A172 (cell line): ENCODE measurements around the gene SYNGR1. TPM values are rescaled to one million over a fixed set of nuclear protein-coding genes. Genes with fewer than 3 reads are reported as not detected.

Source experiments
- DNase-seq: peaks from one replicate; pipeline ENCODE4 v3.0.0-alpha.2; 2015; ENCODE audit warnings: low spot score
- total RNA-seq: library from RNA; depleted of rRNA; stranded (reverse); fragments of >200 nt; shearing (Covaris generic); gene quantifications from 2 replicates; pipeline ENCODE4 v1.2.3, GENCODE V29; 2014

The SYNGR1 gene
- total RNA-seq, 1 experiment from 2014 or later = 2.9 TPM

- DNase-seq = no peak
Measured at GRCh38 chr22:39368461-39368911, 18.7 kb downstream of the SYNGR1 start.

- no peak for DNase-seq
Measured at GRCh38 chr22:39369186-39369585, 19.4 kb downstream of the SYNGR1 start.

GRCh38 chr22:39369586-39369985, 19.8 kb downstream of the SYNGR1 start:
- DNase-seq = no peak

GRCh38 chr22:39371732-39372131, 21.9 kb downstream of the SYNGR1 start:
- DNase-seq = no peak

GRCh38 chr22:39374191-39374590, 24.4 kb downstream of the SYNGR1 start:
- DNase-seq = no peak

- DNase-seq = no peak
Measured at GRCh38 chr22:39374801-39375200, 25.0 kb downstream of the SYNGR1 start.

GRCh38 chr22:39375646-39376045, 25.9 kb downstream of the SYNGR1 start:
- DNase-seq = no peak

GRCh38 chr22:39379756-39380730, 30.3 kb downstream of the SYNGR1 start:
- DNase-seq = no peak

GRCh38 chr22:39381009-39381755, 31.4 kb downstream of the SYNGR1 start:
- no peak for DNase-seq

GRCh38 chr22:39381930-39382329, 32.1 kb downstream of the SYNGR1 start:
- DNase-seq = no peak

- no peak for DNase-seq
Measured at GRCh38 chr22:39382410-39382809, 32.6 kb downstream of the SYNGR1 start.

GRCh38 chr22:39383841-39384625, 34.2 kb downstream of the SYNGR1 start:
- peak; percentile 19 for DNase-seq

GRCh38 chr22:39384750-39385480, 35.1 kb downstream of the SYNGR1 start:
- no peak for DNase-seq

- DNase-seq = no peak
Measured at GRCh38 chr22:39388261-39389011, 38.6 kb downstream of the SYNGR1 start.

- no peak for DNase-seq
Measured at GRCh38 chr22:39389420-39389819, 39.6 kb downstream of the SYNGR1 start.

GRCh38 chr22:39392341-39392948, 42.7 kb downstream of the SYNGR1 start:
- no peak for DNase-seq

GRCh38 chr22:39395936-39396796, 46.4 kb downstream of the SYNGR1 start:
- DNase-seq = no peak

- DNase-seq = no peak
Measured at GRCh38 chr22:39396797-39397195, 47.0 kb downstream of the SYNGR1 start.

- DNase-seq = no peak
Measured at GRCh38 chr22:39401301-39401631, 51.5 kb downstream of the SYNGR1 start.
